ENCODE measurements around the gene LGI4. TPM values are rescaled to one million over a fixed set of nuclear protein-coding genes. Genes with fewer than 3 reads are reported as not detected.
"Not testable (repeated sequence)": the region's sequence is repeated elsewhere in the genome, so short reads cannot be mapped to it uniquely, and the experiment has no call there.

Gene LGI4
- total RNA-seq, 1 donor, result 0.09 TPM

- no peak for DNase-seq (ENCODE audit: low read depth)
- TF ChIP-seq CTCF (IDR thresholded peaks at IDR 0.05; ENCODE audit: insufficient read depth, low read length), result no peak
- H3K4me3 ChIP-seq (ENCODE audit: low read depth, low read length), result peak overlapping the region; percentile 95
Measured at GRCh38 chr19:35155441-35155840, 20.6 kb upstream of the LGI4 start.

GRCh38 chr19:35154525-35155406 is 19.9 kb upstream of the LGI4 start, which contains the start of gene FXYD5:
FXYD5 (plus strand) TSS chr19:35154735; CDS start chr19:35155551, 816 bp downstream.
- peak; percentile 30 for TF ChIP-seq CTCF (IDR thresholded peaks at IDR 0.05; ENCODE audit: insufficient read depth, low read length)
- peak; percentile 72 for DNase-seq (ENCODE audit: low read depth)
- peak within 1 kb of the TSS; percentile 95 for H3K4me3 ChIP-seq (ENCODE audit: low read depth, low read length)

DNA sequence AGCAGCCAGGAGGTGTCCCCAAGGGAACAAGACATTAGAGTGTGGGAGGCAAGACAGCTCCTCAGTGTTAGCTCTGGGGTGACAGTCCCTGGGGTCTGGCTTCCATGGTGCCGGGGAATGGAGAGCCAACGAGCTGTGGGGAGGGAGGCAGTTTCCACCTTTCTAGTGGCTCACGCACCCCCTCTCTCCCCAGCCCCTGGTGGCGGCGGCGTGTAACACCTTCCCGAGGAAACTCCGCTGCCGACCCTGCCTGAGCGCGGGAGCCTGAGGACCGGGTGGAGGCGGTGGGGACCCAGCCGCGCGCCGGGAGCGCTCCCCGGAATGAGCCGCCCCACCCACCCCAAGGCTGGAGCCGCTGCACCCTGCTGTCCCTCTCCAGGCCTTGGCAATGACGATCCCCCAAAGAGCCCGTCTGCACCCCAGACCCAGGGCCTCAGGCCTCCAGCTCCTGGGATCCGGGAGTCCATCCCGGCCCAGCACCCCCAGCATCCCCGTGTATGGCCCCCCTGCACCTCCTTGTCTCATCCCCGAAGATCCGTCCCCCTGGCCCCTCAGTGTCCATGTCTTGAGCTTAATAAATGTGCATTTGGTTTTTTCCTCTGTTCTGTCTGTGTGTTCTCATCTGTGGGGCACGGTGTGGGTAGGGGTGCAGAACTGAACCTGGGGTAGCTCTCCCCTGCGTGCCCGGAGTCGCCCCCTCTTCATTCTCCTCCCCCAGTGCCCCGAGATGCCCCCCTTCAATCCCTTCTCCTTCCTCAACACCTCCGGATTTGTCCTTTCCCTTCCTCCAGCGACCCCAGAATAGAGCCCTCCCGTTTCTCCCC is 19.1 kb upstream of the LGI4 start:
- no peak for DNase-seq (ENCODE audit: low read depth)
- peak overlapping the region; percentile 95 for H3K4me3 ChIP-seq (ENCODE audit: low read depth, low read length)
- TF ChIP-seq CTCF (IDR thresholded peaks at IDR 0.05; ENCODE audit: insufficient read depth, low read length), result peak; percentile 75

GRCh38 chr19:35153129-35153522 is 18.3 kb upstream of the LGI4 start:
- H3K4me3 ChIP-seq (ENCODE audit: low read depth, low read length); DNase-seq (ENCODE audit: low read depth): not testable (repeated sequence)

DNA sequence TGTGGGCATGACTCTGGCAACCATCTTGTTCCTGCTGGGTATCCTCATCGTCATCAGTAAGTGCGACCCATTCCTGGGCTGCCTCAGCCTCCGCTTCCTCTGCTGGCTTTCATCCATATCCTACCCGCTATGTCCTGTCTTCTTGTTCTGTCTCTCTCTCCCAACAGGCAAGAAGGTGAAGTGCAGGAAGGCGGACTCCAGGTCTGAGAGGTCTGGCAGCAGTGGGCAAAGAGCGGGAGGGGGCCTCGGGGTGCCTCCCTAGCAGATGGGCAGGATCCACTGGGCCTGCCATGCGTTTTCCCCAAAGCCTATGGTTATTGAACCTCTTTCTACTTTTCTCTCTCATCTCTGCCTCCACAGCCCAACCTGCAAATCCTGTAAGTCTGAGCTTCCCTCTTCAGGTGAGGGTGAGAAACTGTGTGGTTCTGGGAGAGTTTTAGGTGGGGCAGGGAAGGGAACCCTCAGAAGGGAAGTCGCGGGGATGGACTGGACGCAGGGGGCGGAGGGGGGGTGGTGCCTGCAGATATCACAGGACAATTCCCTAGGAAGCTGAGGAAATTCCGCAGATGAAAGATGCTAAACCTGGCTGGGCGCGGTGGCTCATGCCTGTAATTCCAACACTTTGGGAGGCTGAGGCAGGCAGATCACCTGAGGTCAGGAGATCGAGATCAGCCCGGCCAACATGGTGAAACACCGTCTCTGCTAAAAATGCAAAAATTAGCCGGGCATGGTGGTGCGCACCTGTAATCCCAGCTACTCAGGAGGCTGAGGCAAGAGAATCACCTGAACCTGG is 16.6 kb upstream of the LGI4 start:
- no peak for TF ChIP-seq CTCF (IDR thresholded peaks at IDR 0.05; ENCODE audit: insufficient read depth, low read length)
- no peak overlapping the region for H3K4me3 ChIP-seq (ENCODE audit: low read depth, low read length)
- DNase-seq (ENCODE audit: low read depth), result no peak

DNA sequence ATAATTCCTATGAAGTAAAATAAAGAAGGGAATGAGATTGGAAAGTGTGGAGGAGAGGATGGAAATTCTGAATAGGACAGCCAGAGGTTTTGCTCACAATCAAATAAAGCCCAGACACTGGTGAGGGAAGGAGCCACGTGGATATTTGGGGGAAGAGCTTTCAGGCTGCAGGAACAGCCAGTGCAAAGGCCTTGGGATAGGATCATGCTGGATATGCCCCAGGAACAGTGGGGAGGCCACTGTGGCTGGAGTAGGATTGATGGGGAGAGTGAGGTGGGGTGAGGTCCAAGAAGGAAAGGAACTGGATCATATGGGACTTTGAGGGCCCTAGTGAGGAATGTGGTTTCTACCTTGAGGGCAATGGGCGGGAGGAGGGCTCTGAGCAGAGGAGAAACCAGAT is 15.6 kb upstream of the LGI4 start:
- DNase-seq (ENCODE audit: low read depth), result no peak
- no peak for TF ChIP-seq CTCF (IDR thresholded peaks at IDR 0.05; ENCODE audit: insufficient read depth, low read length)
- no peak overlapping the region for H3K4me3 ChIP-seq (ENCODE audit: low read depth, low read length)
